Retina (tissue), 1 donor: ENCODE measurements around the gene TMEM147.

ENCODE experiments used
- DNase-seq: peaks from one replicate; pipeline ENCODE4 v3.0.0-alpha.2; 2016

TMEM147 gene

GRCh38 chr19:35545001-35545854 is at the start of gene TMEM147:
Gene TMEM147 (plus strand): TSS chr19:35545626. CDS start chr19:35545740, 114 bp downstream.
- peak; percentile 94 for DNase-seq

- DNase-seq, result no peak
These were observed 48.0 kb upstream of the TMEM147 start for GRCh38 chr19:35497406-35497805.

- DNase-seq, result no peak
These were observed 47.2 kb upstream of the TMEM147 start for GRCh38 chr19:35498220-35498619.

GRCh38 chr19:35498984-35499527 is 46.4 kb upstream of the TMEM147 start:
- no peak for DNase-seq

GRCh38 chr19:35500611-35501010 is 44.8 kb upstream of the TMEM147 start:
- DNase-seq, result no peak

- DNase-seq, result no peak
These were observed 43.7 kb upstream of the TMEM147 start for GRCh38 chr19:35501684-35502083.

- no peak for DNase-seq
These were observed 42.7 kb upstream of the TMEM147 start for GRCh38 chr19:35502751-35503150.

- no peak for DNase-seq
These were observed 39.4 kb upstream of the TMEM147 start for GRCh38 chr19:35506011-35506410.

- no peak for DNase-seq
These were observed 37.9 kb upstream of the TMEM147 start for GRCh38 chr19:35507561-35507960.

GRCh38 chr19:35508129-35508528 is 37.3 kb upstream of the TMEM147 start:
- DNase-seq, result no peak

GRCh38 chr19:35509018-35509652 is 36.3 kb upstream of the TMEM147 start:
- DNase-seq, result no peak

GRCh38 chr19:35509861-35510625 is 35.4 kb upstream of the TMEM147 start:
- DNase-seq, result peak; percentile 83

- DNase-seq, result no peak
These were observed 34.8 kb upstream of the TMEM147 start for GRCh38 chr19:35510626-35510964.

GRCh38 chr19:35511337-35511736 is 34.1 kb upstream of the TMEM147 start:
- DNase-seq, result no peak

- no peak for DNase-seq
These were observed 32.4 kb upstream of the TMEM147 start for GRCh38 chr19:35512831-35513627.

GRCh38 chr19:35513628-35514281 is 31.7 kb upstream of the TMEM147 start, which contains the start of gene DMKN:
Gene DMKN (minus strand): TSS chr19:35513649. CDS start chr19:35513475, 174 bp downstream.
- DNase-seq, result peak; percentile 11

- DNase-seq, result peak; percentile 12
These were observed 31.1 kb upstream of the TMEM147 start for GRCh38 chr19:35514282-35514809.

- DNase-seq, result no peak
These were observed 29.1 kb upstream of the TMEM147 start for GRCh38 chr19:35516310-35516709.

- no peak for DNase-seq
These were observed 28.1 kb upstream of the TMEM147 start for GRCh38 chr19:35517342-35517741.

GRCh38 chr19:35518313-35518712 is 27.1 kb upstream of the TMEM147 start:
- DNase-seq, result no peak

- DNase-seq, result no peak
These were observed 26.1 kb upstream of the TMEM147 start for GRCh38 chr19:35519291-35519690.
